ENCODE results near the gene CFAP70. TPM values are rescaled to one million over a fixed set of nuclear protein-coding genes. Genes with fewer than 3 reads are reported as not detected.

Gene CFAP70
- total and polyA plus RNA-seq, 2 of the 8 experiments (the other 6 are each of a cell fraction or from before 2014, with no cell fraction given): 0.21 to 0.30 TPM

DNA sequence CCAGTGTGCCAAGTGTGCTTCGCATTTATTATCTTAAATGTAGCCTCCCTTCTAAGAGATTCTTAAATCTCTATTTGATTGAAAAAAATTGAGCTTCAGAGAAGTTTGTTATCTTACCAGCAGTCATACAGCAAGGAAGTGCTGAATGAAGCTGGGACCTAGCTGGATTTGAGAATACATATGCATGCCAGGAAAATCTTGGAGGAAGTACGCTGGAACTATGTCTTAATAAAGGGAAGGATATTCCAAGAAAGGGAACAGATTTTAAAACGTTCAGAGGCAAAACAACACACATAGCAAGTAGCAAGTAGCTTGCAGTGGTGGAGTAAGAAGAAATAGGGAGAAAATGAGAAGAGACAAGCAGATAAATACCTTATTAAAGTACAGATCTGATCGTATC is 1.5 kb downstream of the CFAP70 start:
- no peak overlapping the region for H2BK20ac ChIP-seq (ENCODE audit: low read length)
- no peak overlapping the region for H2AFZ ChIP-seq (ENCODE audit: low read length)
- no peaks in the 10 kb centered on the region for H3K79me2 ChIP-seq (ENCODE audit: control insufficient read depth in 1 of 2, insufficient read depth in 2 of 2, low read length in 2 of 2)
- no peak overlapping the region for H4K8ac ChIP-seq (ENCODE audit: extremely low read depth, insufficient read depth, low read length)
- no peak overlapping the region for H2BK5ac ChIP-seq (ENCODE audit: low read depth, low read length)
- H2AK5ac ChIP-seq (ENCODE audit: low read depth, low read length): no peak overlapping the region
- H3K4me1 ChIP-seq (replicated peaks in 1 of 4; ENCODE audit: control insufficient read depth in 3 of 4, insufficient read depth in 4 of 4, low read length in 3 of 4): peaks cover 0 to 2% (median 0%) of the 10 kb centered on the region in 4 experiments; a peak in 2 of 7 replicates
- no peak overlapping the region for H3K23ac ChIP-seq (ENCODE audit: insufficient read length)
- H2BK12ac ChIP-seq (ENCODE audit: low read depth, low read length): no peak overlapping the region
- no peak overlapping the region for H3K9ac ChIP-seq (replicated peaks in 1 of 4; ENCODE audit: extremely low read depth in 1 of 4, low read depth in 3 of 4, low read length in 3 of 4)
- no peaks in the 10 kb centered on the region for H3K36me3 ChIP-seq (ENCODE audit: control insufficient read depth in 2 of 4, insufficient read depth in 4 of 4, low read length in 3 of 4)
- peaks cover 4% of the 10 kb centered on the region for H3K23me2 ChIP-seq (ENCODE audit: low read depth, low read length)
- WGBS, 2 experiments (ENCODE audit: extremely low coverage in 1 of 2, insufficient coverage in 1 of 2, insufficient read length in 1 of 2, insufficient replicate concordance in 2 of 2, low coverage in 1 of 2, low lambda C conversion rate in 2 of 2, missing lambda C conversion rate in 1 of 2): 71% methylated on average over 4 of the region's 4 CpGs; no CpG with 5 or more reads in 1 of the 2 experiments
- H3K9me3 ChIP-seq (ENCODE audit: insufficient read depth in 2 of 2, low read depth in 1 of 2, low read length in 1 of 2): no peaks in the 10 kb centered on the region
- no peak overlapping the region for H3K4ac ChIP-seq (replicated peaks; ENCODE audit: insufficient read length, low read depth, low read length)
- H3K18ac ChIP-seq (ENCODE audit: extremely low read depth, low read length): no peak overlapping the region
- no peak overlapping the region for H3K56ac ChIP-seq (replicated peaks; ENCODE audit: insufficient read length, low read depth, low read length)
- H4K5ac ChIP-seq (ENCODE audit: insufficient read length, low read depth, low read length): no peak overlapping the region
- H3K4me2 ChIP-seq (ENCODE audit: insufficient read depth in 1 of 2, low read depth in 2 of 2, low read length in 2 of 2): no peak overlapping the region; a peak in 1 of 4 replicates
- H4K91ac ChIP-seq (replicated peaks; ENCODE audit: insufficient read length, low read length): no peak overlapping the region
- H3K27me3 ChIP-seq (replicated peaks in 1 of 4; ENCODE audit: control insufficient read depth in 3 of 4, extremely low read depth in 1 of 4, insufficient read depth in 3 of 4, low read length in 3 of 4): no peaks in the 10 kb centered on the region
- POLR2A ChIA-PET (ENCODE audit: partially characterized antibody): interaction anchor here (2.3 kb wide), 1 partner anchor 110 kb away, joined by 15 read pairs; the partner anchor contains the start of gene DNAJC9
- H3K27ac ChIP-seq (ENCODE audit: low read depth, low read length): no peak overlapping the region
- CTCF ChIA-PET (ENCODE audit: partially characterized antibody): interaction anchor here (0.6 to 1.6 kb wide), 2 partner anchors 126 to 288 kb away, joined by 3 to 4 read pairs; no protein-coding TSS in a partner anchor
- H2BK120ac ChIP-seq (replicated peaks; ENCODE audit: low read depth, low read length): no peak overlapping the region
- FAIRE-seq (no peak), DNase-seq (ENCODE audit: low read depth in 1 of 2, low spot score in 2 of 2) (no peak)
- no peak overlapping the region for H2BK15ac ChIP-seq (ENCODE audit: low read length)
- no peaks in the 10 kb centered on the region for H4K20me1 ChIP-seq (replicated peaks in 1 of 2; ENCODE audit: control insufficient read depth in 1 of 2, insufficient read depth in 2 of 2, low read length in 2 of 2)
- H3K79me1 ChIP-seq (ENCODE audit: low read depth, low read length): no peaks in the 10 kb centered on the region
- H3K14ac ChIP-seq (ENCODE audit: insufficient read length): no peak overlapping the region
- H3K4me3 ChIP-seq (ENCODE audit: extremely low read depth in 1 of 4, insufficient read depth in 2 of 4, low read depth in 3 of 4, low read length in 4 of 4): no peak overlapping the region
- TF ChIP-seq RAD21 (IDR thresholded peaks at IDR 0.05 in 1 of 2, conservative IDR thresholded peaks at IDR 0.05 in 1 of 2; ENCODE audit: low read depth in 2 of 2, low read length in 2 of 2) (no peak), CBX5 (IDR thresholded peaks at IDR 0.05; ENCODE audit: low read depth, low read length) (no peak), FOSL1 (IDR thresholded peaks at IDR 0.05; ENCODE audit: insufficient read depth, low read depth, low read length) (no peak), TCF12 (IDR thresholded peaks at IDR 0.05; ENCODE audit: low read depth, low read length) (no peak), BACH1 (IDR thresholded peaks at IDR 0.05; ENCODE audit: low read length) (no peak), RFX5 (IDR thresholded peaks at IDR 0.05; ENCODE audit: borderline replicate concordance, low read depth, low read length) (no peak), ASH2L (IDR thresholded peaks at IDR 0.05; ENCODE audit: low read length) (no peak), BCL11A (IDR thresholded peaks at IDR 0.05; ENCODE audit: low read depth in 2 of 2, low read length in 2 of 2) (no peak), SIN3A (conservative IDR thresholded peaks at IDR 0.05 in 1 of 2, IDR thresholded peaks at IDR 0.05 in 1 of 2; ENCODE audit: low read depth in 1 of 2, low read length in 2 of 2) (no peak), NRF1 (IDR thresholded peaks at IDR 0.05; ENCODE audit: low read depth, low read length) (no peak), KDM5A (IDR thresholded peaks at IDR 0.05; ENCODE audit: low read length) (no peak)
- TF ChIP-seq, protein P1, sequence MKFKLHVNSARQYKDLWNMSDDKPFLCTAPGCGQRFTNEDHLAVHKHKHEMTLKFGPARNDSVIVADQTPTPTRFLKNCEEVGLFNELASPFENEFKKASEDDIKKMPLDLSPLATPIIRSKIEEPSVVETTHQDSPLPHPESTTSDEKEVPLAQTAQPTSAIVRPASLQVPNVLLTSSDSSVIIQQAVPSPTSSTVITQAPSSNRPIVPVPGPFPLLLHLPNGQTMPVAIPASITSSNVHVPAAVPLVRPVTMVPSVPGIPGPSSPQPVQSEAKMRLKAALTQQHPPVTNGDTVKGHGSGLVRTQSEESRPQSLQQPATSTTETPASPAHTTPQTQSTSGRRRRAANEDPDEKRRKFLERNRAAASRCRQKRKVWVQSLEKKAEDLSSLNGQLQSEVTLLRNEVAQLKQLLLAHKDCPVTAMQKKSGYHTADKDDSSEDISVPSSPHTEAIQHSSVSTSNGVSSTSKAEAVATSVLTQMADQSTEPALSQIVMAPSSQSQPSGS (IDR thresholded peaks at IDR 0.05; ENCODE audit: low read length): no peak
